ENCODE data around the gene TMTC4. TPM values are rescaled to one million over a fixed set of nuclear protein-coding genes. Genes with fewer than 3 reads are reported as not detected.

The TMTC4 gene
- total RNA-seq, 4 donors from 2014 or later = 5.9 to 36.1 (median 14.5) TPM

DNA sequence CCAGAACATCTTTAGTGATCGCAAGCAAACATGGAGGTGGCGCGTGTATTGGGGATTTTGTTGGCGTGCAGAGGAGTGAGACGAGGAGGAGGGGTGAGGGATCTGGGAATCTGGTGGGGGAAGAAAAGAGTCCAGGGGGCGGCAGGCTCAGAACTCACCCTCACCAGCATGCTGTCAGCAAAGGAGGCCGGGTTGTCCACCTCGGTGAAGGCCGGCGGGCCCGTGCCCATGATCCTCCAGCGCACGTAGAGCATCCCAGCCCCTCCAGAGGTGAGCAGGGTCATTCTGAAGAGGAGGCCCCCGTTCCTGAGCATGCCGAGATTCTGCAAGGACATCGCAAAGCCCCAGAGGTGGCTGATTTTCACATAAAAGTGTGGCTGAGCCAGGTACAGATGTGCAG is 37.2 kb downstream of the TMTC4 start:
- H3K27me3 ChIP-seq = no peaks in the 10 kb centered on the region
- intact Hi-C loops (cut with DNase I; ENCODE audit: low total_unique reads) = no loop called here
- H3K4me3 ChIP-seq = no peak overlapping the region
- DNase-seq = no peak
- H3K36me3 ChIP-seq = no peaks in the 10 kb centered on the region
- no peaks in the 10 kb centered on the region for H3K9me3 ChIP-seq
- no peaks in the 10 kb centered on the region for H3K4me1 ChIP-seq
- TF ChIP-seq POLR2A (IDR thresholded peaks at IDR 0.05) = no peak
- no peak for TF ChIP-seq CTCF (IDR thresholded peaks at IDR 0.05)
- no peak overlapping the region for H3K27ac ChIP-seq

GRCh38 chr13:100636441-100636840 is 38.2 kb downstream of the TMTC4 start:
- no peak for DNase-seq
- H3K27me3 ChIP-seq = no peaks in the 10 kb centered on the region
- H3K4me1 ChIP-seq = no peaks in the 10 kb centered on the region
- no peak overlapping the region for H3K27ac ChIP-seq
- no peak overlapping the region for H3K4me3 ChIP-seq
- no peaks in the 10 kb centered on the region for H3K9me3 ChIP-seq
- TF ChIP-seq POLR2A (IDR thresholded peaks at IDR 0.05) = no peak
- TF ChIP-seq CTCF (IDR thresholded peaks at IDR 0.05) = no peak
- no peaks in the 10 kb centered on the region for H3K36me3 ChIP-seq
- intact Hi-C loops (cut with DNase I; ENCODE audit: low total_unique reads) = no loop called here

GRCh38 chr13:100636004-100636403 is 38.6 kb downstream of the TMTC4 start:
- Histone ChIP-seq H3K27ac (no peak overlapping the region), H3K9me3 (no peaks in the 10 kb centered on the region), H3K36me3 (no peaks in the 10 kb centered on the region), H3K4me3 (no peak overlapping the region), H3K27me3 (no peaks in the 10 kb centered on the region), H3K4me1 (no peaks in the 10 kb centered on the region)
- TF ChIP-seq CTCF (IDR thresholded peaks at IDR 0.05) = no peak
- no peak for TF ChIP-seq POLR2A (IDR thresholded peaks at IDR 0.05)
- intact Hi-C loops (cut with DNase I; ENCODE audit: low total_unique reads) = no loop called here
- no peak for DNase-seq

DNA sequence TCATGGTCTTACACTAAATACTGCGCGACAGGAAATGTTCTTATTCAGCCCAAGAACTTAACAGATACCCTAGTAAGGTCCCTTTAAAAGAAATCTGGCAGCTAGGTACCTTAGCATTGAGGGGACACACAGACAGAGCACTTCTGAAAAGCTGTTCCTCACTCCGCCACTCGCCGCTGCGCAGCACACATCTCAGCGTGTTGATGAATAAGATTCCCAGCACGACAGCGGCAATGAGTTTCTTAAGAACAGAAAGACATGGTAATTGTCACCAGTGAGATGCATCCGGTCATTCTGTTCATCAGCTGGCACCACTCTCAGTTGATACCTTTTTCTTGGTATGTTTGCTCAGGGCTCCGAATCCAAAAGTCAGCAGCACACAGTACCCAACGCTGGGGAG is 39.9 kb downstream of the TMTC4 start:
- DNase-seq = no peak
- no peaks in the 10 kb centered on the region for H3K9me3 ChIP-seq
- TF ChIP-seq POLR2A (IDR thresholded peaks at IDR 0.05) (no peak), CTCF (IDR thresholded peaks at IDR 0.05) (no peak)
- intact Hi-C loops (cut with DNase I; ENCODE audit: low total_unique reads) = no loop called here
- no peaks in the 10 kb centered on the region for H3K36me3 ChIP-seq
- H3K4me1 ChIP-seq = no peaks in the 10 kb centered on the region
- no peaks in the 10 kb centered on the region for H3K27me3 ChIP-seq
- H3K27ac ChIP-seq = no peak overlapping the region
- H3K4me3 ChIP-seq = no peak overlapping the region

GRCh38 chr13:100633461-100633860 is 41.1 kb downstream of the TMTC4 start:
- no peaks in the 10 kb centered on the region for H3K4me1 ChIP-seq
- no peaks in the 10 kb centered on the region for H3K36me3 ChIP-seq
- no peaks in the 10 kb centered on the region for H3K27me3 ChIP-seq
- intact Hi-C loops (cut with DNase I; ENCODE audit: low total_unique reads) = no loop called here
- no peak for DNase-seq
- no peaks in the 10 kb centered on the region for H3K9me3 ChIP-seq
- H3K4me3 ChIP-seq = no peak overlapping the region
- H3K27ac ChIP-seq = no peak overlapping the region
- TF ChIP-seq CTCF (IDR thresholded peaks at IDR 0.05) = no peak
- TF ChIP-seq POLR2A (IDR thresholded peaks at IDR 0.05) = no peak
